Gastrocnemius medialis (tissue), 4 donors: Measurements from ENCODE around the gene SHH. TPM values are rescaled to one million over a fixed set of nuclear protein-coding genes. Genes with fewer than 3 reads are reported as not detected.
A peak's percentile ranks its signal among the peaks of the same experiment; 100 is the strongest.

ENCODE experiments used
- ATAC-seq, 2 donors: fragments of 150-250 bp; one replicate each; pipeline ENCODE4 v1.9.1; 2016
- DNase-seq, 2 donors: peaks; one replicate each; pipeline ENCODE4 v3.0.0-alpha.2; 2019
- H3K27ac ChIP-seq, 4 donors: fragments of 200-600 bp; sonication (generic); 1 replicate in 1 of 4; 2 replicates in 3 of 4; pipeline ENCODE4 v1.5.1; 2016 to 2018; ENCODE audit warnings: mild to moderate bottlenecking in 2 of 4, moderate library complexity in 1 of 4
- H3K27me3 ChIP-seq, 3 donors: fragments of 200-600 bp; sonication (generic) in 2 of 3; 1 replicate in 1 of 3; 2 replicates in 2 of 3; pipeline versions ENCODE4 v1.5.1 to v1.6.0; 2016 to 2019; ENCODE audit warnings: mild to moderate bottlenecking in 1 of 3, moderate library complexity in 1 of 3
- H3K36me3 ChIP-seq, 2 donors: fragments of 200-600 bp; sonication (generic) in 1 of 2; one replicate each; pipeline ENCODE4 v1.5.1; 2017 to 2018
- H3K4me1 ChIP-seq, 2 donors: fragments of 200-600 bp; sonication (generic) in 1 of 2; one replicate each; pipeline ENCODE4 v1.5.1; 2016 to 2017; ENCODE audit warnings: mild to moderate bottlenecking in 2 of 2
- H3K4me3 ChIP-seq, 4 donors: fragments of 200-600 bp; sonication (generic) in 3 of 4; 1 replicate in 1 of 4; 2 replicates in 3 of 4; pipeline ENCODE4 v1.5.1; 2016 to 2019; ENCODE audit warnings: mild to moderate bottlenecking in 2 of 4
- H3K9me3 ChIP-seq, 3 donors: fragments of 200-600 bp; sonication (generic) in 2 of 3; 1 replicate in 1 of 3; 2 replicates in 2 of 3; pipeline ENCODE4 v1.5.1; 2016 to 2019
- CTCF ChIP-seq, 5 experiments: fragments of 450-650 bp in 3 of 5; fragments of 200-600 bp in 2 of 5; sonication (generic) in 2 of 5; IDR thresholded peaks in 4 of 5; conservative IDR thresholded peaks in 1 of 5; 1 replicate in 4 of 5; 2 replicates in 1 of 5; pipeline ENCODE4 v1.5.1; 2016 to 2019; ENCODE audit warnings: antibody characterized with exemption in 5 of 5, mild to moderate bottlenecking in 3 of 5, moderate library complexity in 3 of 5
- POLR2A ChIP-seq, 2 donors: fragments of 450-650 bp; IDR thresholded peaks; one replicate each; pipeline ENCODE4 v1.6.1; 2017; ENCODE audit warnings: antibody characterized with exemption in 2 of 2, mild to moderate bottlenecking in 2 of 2, moderate library complexity in 2 of 2
- in situ Hi-C, 4 donors: fragments of 200-750 bp; cut with MboI; loops; one replicate each; pipeline versions ENCODE4 v1.15.0 to v1.8.0; 2017; ENCODE audit warnings: low sequenced_read_pairs in 4 of 4
- intact Hi-C: fragments of 100-400 bp; cut with DNase I; formaldehyde crosslinking; loops from one replicate; pipeline ENCODE4 v1.15.1; 2023; ENCODE audit warnings: low total_unique reads
- total RNA-seq, 4 donors: library from RNA; depleted of rRNA; stranded (reverse); fragments of >200 nt; gene quantifications; one replicate each; pipeline versions ENCODE4 v1.1.0 to v1.2.3, GENCODE V29; 2016

The SHH gene
- total RNA-seq, 4 donors from 2014 or later: not detected

DNA sequence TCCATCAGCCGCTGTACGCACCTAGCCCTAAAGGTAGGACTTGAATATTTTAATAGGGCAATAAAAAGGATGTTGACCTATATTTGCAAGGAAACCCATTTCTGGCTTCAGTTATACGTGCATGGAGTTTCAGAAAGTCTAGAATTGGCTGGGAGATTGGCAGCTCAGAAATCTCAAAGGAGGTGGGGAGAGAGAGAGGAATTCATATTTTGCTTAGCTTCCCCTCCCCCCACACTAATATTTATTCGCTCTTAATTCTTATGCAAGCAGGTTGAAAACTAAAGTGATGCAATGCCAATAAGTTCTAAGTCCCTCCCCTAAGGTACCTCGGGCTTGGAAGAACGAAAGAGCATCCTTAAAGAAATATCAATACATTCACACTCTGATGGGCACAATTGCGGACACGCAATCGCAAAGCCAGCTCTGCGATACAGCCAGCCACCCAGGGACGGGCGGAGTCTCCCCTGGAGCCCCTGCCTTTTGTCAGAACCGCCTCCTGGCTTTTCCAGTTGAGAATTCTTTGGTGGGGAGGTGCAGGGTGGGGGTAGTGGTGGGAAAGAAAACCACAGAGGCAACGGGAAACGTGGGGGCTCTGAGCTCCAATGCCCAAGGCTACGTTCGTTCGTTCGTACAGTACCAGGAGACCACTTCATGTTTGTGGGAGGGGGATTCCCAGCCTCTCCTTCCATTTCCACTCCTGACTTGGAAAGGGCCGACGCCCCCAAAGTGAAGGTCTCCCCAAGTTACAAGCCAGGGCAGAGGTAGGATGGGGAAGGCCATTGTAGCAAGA, 1.3 kb downstream of the SHH start:
- ATAC-seq: no peak
- DNase-seq: no peak
- H3K4me1 ChIP-seq: peaks cover 8 to 26% of the 10 kb centered on the region in 2 donors
- H3K27me3 ChIP-seq: peaks cover 74 to 90% (median 80%) of the 10 kb centered on the region in 3 donors
- H3K9me3 ChIP-seq: no peaks in the 10 kb centered on the region
- in situ Hi-C loops (loop anchor here in 1 of 4 donors (25.0 kb wide), 1 partner anchor 651 kb away; no protein-coding TSS in a partner anchor), intact Hi-C loops (no loop called here)
- peak overlapping the region in 1 of 4 donors; percentile 34 for H3K4me3 ChIP-seq
- no peaks in the 10 kb centered on the region for H3K36me3 ChIP-seq
- TF ChIP-seq CTCF (IDR thresholded peaks at IDR 0.05 in 4 of 5, conservative IDR thresholded peaks at IDR 0.05 in 1 of 5): no peak
- TF ChIP-seq POLR2A (IDR thresholded peaks at IDR 0.05): no peak
- H3K27ac ChIP-seq: no peak overlapping the region

- TF ChIP-seq POLR2A (IDR thresholded peaks at IDR 0.05): no peak
- TF ChIP-seq CTCF (IDR thresholded peaks at IDR 0.05 in 4 of 5, conservative IDR thresholded peaks at IDR 0.05 in 1 of 5): no peak
- H3K9me3 ChIP-seq: no peaks in the 10 kb centered on the region
- H3K4me3 ChIP-seq: peak overlapping the region in 3 of 4 donors; percentile 7 to 36 (median 34)
- H3K4me1 ChIP-seq: peaks cover 13 to 31% of the 10 kb centered on the region in 2 donors
- DNase-seq (no peak), ATAC-seq (no peak)
- in situ Hi-C loops: loop anchor here in 1 of 4 donors (25.0 kb wide), 1 partner anchor 652 kb away; no protein-coding TSS in a partner anchor
- H3K27me3 ChIP-seq: peaks cover 81 to 90% (median 86%) of the 10 kb centered on the region in 3 donors
- no peaks in the 10 kb centered on the region for H3K36me3 ChIP-seq
- no peak overlapping the region for H3K27ac ChIP-seq
- intact Hi-C loops: no loop called here
Observed at GRCh38 chr7:155809947-155810769, 2.1 kb downstream of the SHH start.

DNA sequence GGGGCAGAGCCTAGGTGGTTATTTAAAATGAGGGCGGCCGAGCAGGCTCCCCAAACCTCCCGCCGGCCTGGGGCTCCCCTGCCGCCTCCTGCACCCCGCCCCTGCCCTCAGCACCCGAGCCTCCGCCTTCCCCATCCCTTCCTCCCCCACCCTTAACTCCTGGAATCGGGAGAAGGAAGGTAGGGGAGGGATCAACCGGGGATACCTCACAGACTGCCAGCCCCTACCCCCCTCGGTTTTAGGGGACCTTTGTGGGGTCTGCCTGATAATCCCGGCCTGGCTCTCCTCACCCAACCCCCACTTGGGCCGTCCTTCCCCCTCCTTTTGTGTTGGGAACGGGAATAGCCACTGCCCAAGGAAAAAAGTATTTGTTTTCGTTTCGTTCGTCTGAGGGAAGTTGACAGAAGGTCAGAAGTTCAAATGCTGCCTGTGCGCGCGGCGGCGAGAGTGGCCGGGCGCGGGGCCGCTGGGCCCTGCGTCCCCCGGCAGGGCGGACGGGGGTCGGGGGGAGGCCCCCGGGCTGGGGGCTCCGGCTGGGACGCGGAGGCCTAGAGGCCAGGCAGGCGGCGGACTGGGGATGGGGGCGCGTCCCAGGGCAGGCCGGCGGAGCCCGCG, 2.8 kb downstream of the SHH start:
- TF ChIP-seq POLR2A (IDR thresholded peaks at IDR 0.05) (no peak), CTCF (IDR thresholded peaks at IDR 0.05 in 4 of 5, conservative IDR thresholded peaks at IDR 0.05 in 1 of 5) (no peak)
- in situ Hi-C loops (loop anchor here in 1 of 4 donors (25.0 kb wide), 1 partner anchor 653 kb away; no protein-coding TSS in a partner anchor), intact Hi-C loops (no loop called here)
- peaks cover 89 to 93% (median 91%) of the 10 kb centered on the region in 3 donors for H3K27me3 ChIP-seq
- peak overlapping the region; percentile 27 to 40 (median 34) for H3K4me3 ChIP-seq
- H3K9me3 ChIP-seq: no peaks in the 10 kb centered on the region
- no peak overlapping the region for H3K27ac ChIP-seq
- H3K4me1 ChIP-seq: peaks cover 13 to 36% of the 10 kb centered on the region in 2 donors
- ATAC-seq: no peak
- H3K36me3 ChIP-seq: no peaks in the 10 kb centered on the region
- no peak for DNase-seq

- Histone ChIP-seq H3K36me3 (no peaks in the 10 kb centered on the region), H3K27ac (no peak overlapping the region), H3K4me3 (peak overlapping the region; percentile 27 to 40 (median 34)), H3K27me3 (peaks cover 89 to 92% (median 90%) of the 10 kb centered on the region in 3 donors), H3K9me3 (no peaks in the 10 kb centered on the region), H3K4me1 (peaks cover 16 to 40% of the 10 kb centered on the region in 2 donors)
- intact Hi-C loops: no loop called here
- TF ChIP-seq POLR2A (IDR thresholded peaks at IDR 0.05) (no peak), CTCF (IDR thresholded peaks at IDR 0.05 in 4 of 5, conservative IDR thresholded peaks at IDR 0.05 in 1 of 5) (no peak)
- no peak for DNase-seq
- in situ Hi-C loops: loop anchor here in 1 of 4 donors (25.0 kb wide), 1 partner anchor 654 kb away; no protein-coding TSS in a partner anchor
- no peak for ATAC-seq
Observed at GRCh38 chr7:155808549-155809331, 3.5 kb downstream of the SHH start.
